HG03095 (cell line): ENCODE data around the gene AGBL1.
"Not testable (repeated sequence)": the region's sequence is repeated elsewhere in the genome, so short reads cannot be mapped to it uniquely, and the experiment has no call there.

Source experiments
- ATAC-seq: cut with Tn5 transposase; IDR thresholded peaks from one replicate; pipeline ENCODE4 v1.9.1; 2021; ENCODE audit warnings: moderate library complexity; ENCODE audit not compliant: unreplicated experiment

Gene AGBL1

DNA sequence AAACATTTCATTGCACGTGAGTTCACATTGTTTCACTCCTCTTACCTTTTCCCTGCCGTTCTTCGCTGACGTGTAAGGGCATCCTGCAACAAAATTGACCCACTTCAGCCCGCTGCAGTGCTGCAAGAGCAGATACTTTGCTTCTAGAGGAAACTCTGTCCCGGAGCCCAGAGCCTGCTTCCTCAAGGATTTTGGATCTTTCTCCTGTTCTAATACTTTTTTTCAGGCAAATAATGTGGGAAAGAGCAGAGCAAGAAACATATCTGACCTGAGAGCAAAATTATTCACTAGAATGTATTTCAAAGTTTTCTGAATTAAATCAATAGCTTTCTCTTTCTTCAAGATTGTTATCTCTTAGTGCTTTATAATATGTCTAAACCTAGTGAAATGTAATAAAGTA, 303.9 kb downstream of the AGBL1 start:
- no peak for ATAC-seq

DNA sequence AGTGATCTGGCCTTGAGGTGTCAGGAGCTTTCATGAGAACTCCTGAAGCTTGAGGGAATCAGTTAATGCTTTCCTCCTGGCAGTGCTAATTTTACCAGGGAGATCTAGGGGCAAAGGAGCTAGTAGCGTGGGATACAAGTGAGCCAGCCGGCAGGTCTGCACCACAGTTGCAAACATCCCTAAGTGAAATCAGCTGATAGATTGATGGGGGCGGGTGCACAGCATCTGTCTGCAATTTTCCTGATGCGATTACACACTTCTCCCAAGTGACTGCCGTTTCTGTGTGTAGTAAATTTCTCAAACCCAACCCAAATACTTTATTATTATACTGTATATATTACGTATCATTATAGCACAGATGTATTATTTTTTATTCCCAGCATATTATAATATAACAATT, 304.5 kb downstream of the AGBL1 start:
- no peak for ATAC-seq

DNA sequence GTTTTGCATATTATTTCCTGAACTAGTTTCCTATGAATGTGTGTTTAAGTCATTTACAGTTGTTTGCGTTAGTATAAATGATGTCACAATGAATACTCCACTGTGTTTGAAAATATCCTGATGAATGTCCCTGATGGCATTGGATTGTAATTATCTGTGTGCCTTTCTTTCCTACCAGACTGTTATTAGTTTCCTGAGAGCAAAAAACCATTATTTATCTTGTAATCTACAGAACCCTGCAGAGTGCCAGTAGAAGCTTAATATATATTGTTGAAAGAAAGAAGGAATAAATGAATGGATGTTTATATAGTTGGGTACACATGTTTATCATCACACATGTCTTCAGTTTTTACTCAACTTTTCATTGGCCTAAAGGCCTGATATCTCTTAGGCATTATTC, 312.6 kb downstream of the AGBL1 start:
- no peak for ATAC-seq

DNA sequence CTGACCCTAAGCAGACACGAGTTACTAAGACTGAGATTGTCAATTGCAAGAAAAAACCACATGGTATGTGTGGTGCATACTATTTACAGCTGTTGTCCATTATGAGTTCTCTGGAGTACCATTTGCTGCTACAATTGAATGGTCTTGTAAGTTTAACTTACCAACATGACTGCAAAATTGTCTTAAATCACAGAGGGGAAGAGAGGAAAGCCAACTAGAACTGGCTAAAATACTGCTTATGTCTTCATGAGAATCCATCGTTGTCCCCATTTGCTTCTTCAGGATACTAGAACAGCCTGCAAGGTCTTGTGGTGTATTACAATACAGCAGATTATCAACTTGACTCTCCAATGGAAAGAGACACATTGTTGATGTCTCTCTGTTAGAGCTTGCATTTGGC, 313.2 kb downstream of the AGBL1 start:
- no peak for ATAC-seq

DNA sequence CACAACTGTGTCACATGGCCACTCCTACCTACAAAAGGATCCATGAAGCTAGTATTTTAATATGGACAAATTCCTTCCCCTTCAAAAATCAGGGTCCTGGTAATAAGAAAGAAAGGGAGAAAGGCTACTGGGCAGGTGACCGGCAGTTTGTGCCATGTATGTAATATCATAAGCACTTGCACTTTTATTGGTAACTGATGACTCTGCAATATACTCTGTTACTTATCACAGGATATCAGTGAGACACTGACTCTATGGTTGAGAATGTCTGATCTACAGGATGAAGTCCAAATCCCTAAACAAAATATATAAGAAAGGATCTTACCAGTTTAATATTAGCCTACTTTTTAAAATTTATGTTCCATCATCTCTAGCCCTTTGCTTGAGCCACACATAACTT, 315.2 kb downstream of the AGBL1 start:
- ATAC-seq: no peak

DNA sequence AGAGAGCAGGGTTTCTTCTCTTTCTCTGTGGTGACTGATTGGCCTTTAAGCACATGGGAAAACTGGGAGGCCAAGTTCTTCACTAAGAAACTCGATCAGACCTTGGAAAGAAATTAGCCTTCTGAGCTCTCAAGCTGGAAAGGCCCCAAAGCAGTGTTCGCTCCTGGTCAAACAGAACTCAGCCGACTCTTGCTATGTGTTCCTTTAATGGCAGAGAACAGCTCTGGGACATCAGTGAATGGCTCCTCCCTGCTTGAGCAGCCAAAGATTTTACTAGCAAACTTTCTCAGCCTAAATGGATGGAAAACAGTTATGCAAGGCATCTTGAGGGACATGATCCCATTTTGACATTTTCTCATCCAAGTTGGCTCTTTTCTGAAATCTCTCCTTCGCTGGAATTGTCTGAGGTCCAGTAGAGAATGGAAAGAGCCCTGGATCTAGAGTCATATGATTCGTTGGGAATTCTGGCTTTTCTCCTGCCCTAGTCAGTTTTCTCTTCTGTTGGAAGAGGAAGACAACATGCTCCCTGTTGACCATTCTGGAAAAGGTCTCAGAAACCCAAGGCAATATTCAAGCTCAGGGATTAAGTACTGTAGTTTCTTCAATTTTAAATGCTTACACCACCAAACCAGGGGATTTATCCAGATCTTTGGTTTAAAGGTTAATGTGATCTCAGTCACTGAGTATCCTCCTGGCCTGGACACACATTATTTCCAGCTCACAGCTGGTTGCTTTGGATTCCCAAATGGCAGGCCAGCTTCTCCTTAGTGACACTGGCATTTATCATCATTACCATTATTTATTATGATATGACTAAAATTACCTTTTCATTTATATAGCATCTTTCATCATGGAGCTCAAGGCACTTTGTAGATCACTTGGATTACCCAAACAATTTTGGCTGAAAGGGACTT, 319.6 kb downstream of the AGBL1 start:
- ATAC-seq: no peak

DNA sequence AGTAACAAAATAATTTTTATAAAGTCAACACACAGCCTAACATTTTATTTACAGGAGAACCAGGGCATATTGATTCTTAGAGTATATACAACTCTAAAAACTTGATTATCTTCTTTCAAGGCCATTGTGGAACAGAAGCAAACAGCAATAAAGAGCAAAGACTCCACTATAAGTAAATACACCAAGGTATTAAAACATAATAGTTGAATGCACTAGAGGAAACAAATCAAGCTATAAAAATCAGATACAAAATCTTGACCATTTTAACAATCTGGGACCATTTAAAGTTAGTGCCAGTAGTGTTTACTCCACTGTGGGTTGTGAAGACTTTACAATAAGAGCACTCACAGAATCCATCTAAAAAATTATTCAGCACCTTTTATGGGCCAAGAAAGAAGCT, 323.6 kb downstream of the AGBL1 start:
- ATAC-seq: no peak

DNA sequence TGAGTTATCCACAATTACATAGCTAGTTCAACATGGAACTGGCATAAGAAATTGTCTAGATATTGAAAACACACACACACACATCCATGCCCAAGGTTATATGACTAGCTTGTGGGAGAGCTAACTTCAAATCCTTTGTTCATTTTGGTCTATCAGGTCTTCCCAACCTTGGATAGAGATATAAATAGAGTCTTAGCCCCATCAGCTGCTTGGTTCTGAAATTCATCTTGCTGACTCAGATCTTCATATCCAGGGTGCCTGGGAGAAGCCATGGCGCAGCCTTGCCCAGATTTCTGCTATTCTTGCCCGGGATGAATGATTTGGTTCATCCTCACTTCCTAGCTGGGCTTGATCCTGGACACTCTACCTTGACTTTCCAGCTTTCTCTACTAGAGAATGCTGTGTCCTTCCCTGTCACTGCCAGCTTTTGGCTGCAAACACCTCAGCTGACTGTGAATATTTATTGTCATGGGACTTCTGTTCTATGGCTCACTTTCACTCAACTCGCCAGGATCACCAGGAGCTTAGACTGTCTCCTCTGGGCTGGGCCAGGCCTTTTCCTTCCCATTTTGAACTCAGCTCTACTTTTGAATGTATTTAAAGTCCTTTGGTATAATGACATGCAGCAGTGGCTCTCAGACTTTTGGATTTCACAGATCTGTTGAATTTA, 324.4 kb downstream of the AGBL1 start:
- ATAC-seq: no peak

DNA sequence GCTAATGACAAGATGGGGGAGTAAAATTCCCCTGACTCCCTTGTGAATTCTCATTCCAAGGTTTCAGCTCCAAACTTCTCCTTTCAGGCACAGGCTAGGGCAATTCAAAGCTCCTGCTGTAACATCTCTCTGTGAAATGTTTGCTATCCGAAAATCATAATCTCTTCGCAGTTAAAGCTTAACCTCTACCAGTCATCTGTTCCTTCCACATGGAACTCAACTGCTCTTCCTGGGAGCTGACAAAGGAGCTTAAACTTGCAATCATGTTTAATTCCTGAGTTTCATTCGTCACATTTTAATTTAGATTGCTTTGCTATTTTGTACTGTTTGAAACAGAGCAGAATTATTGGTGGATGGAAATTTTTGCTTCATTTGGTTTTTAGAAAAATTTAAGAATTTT, 328.6 kb downstream of the AGBL1 start:
- ATAC-seq: no peak

DNA sequence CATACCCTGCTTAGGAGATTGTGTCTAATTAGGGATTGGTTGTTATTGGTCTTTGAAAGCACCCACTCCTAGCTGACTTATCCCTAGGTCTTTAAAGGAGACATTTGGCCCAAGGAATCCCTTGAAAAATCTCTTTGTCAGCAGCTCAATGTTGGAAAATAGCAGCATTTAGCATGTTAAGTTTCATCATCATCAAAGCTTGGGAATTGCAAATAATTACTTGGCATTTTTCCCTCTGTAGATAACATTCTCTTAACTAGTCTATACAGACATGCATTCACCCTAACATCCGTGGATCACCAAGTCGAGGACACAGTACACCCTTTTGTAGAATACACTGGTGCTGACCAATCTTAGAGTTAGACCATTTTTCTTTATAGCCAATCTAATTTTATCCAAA, 332.2 kb downstream of the AGBL1 start:
- no peak for ATAC-seq

DNA sequence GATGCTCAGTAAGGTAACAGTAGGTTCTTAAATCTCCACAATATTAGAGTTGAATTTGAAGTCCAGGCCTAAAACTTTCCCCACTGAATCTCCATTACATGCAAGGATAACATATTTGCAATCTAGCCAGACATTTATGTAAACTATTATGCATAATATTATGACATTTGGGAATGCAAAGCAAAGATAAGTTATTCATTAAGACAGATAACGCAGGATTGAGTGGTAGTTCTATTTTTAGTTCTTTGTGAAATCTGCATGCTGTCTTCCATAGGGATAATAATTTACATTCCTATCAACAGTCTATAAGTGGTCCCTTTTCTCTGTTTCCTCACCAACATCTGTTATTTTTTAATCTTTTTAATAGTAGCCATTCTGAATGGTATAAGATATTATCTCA, 333.5 kb downstream of the AGBL1 start:
- no peak for ATAC-seq

DNA sequence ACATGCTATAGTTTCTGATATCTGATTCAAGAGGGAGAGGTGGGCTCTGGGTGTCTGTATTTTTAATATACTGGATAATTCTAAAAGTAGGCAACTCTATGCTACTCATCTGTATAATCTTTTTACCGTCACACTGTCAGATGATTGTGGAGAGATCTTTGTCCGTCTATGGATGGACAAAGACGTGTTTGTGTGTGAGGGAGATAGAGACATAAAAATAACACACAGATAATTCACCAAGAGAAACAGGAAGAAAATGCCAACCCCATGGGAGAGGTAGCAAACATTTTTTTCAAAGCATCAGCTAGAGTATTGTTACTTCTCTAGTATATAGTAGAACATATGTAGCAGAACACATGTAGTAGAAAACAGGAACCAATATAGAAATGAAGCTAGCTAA, 346.1 kb downstream of the AGBL1 start:
- ATAC-seq: no peak

DNA sequence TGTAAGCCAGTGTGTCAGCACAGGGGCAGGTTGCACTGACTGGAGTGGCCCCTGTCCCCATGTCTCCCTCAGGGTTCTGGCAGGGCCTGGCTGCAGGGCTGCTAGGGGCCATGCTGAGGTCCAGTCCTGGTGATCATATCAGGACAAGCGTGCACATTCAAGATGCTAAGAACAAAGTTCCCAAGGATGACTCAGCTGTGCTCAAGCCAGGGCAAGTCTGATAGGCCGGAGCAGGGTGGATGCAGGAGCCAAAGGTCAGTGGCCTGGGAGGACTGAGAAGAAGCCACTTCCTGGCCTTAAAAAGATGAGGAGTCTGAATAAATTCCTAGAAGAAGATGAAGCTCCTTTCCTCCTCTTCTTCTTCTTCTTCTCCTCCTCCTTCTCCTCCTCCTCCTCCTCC, 353.2 kb downstream of the AGBL1 start:
- ATAC-seq: no peak

DNA sequence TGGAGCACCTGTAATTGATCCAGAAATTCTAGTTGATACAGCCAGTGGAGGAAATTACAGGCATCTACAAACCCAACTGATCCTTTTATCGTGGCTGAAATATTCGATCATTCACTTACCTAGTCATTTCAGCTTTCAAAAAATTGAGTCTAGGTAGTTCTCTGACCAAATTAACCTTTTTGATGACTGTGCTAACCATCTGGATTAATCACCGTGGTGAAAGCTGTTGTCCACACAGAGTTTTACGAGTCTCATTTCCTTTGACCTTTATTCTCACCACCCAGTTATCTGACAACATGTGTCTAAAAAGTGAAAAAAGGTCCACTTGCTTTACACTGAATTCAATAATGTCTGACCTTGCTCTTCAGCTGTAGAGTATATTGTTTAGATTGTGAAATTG, 354.3 kb downstream of the AGBL1 start:
- no peak for ATAC-seq

DNA sequence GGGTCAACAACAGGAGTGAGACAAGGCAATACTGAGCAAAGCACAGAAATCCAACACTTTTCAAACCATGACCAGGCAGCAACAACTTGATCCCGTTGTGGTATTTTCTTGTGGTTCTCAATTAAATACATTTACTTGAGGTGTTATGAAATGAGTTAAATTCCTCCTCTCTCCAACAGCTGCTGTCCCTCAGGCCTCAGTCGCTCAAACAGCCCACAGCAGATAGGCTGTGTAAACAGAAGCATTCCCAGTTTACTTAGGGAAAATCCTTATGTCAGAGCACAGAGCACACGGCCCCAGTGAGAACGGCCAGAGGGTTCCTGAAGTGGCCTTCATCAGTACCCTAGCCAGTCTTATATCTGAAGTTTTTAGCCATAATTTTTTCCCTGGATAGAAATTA, 359.9 kb downstream of the AGBL1 start:
- ATAC-seq: no peak

DNA sequence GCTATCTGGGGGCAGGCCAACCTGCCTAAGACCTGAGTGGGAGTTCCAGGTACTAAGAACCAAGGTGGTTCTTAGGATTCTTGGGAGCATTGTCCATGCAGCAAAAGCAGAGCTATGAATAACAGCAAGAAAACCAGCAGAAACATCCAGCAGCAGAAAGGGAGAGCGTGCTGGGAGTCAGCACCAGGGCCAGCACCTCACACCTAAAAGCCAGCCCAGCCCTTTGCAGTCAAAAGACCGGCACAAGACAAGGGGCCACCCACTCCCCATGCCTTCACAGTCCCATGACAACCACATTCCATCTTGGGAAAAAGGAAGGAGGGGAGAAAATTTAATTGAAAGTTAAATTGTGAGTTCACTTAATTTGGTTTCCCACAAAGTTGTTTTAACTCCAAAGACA, 364.9 kb downstream of the AGBL1 start:
- ATAC-seq: no peak

DNA sequence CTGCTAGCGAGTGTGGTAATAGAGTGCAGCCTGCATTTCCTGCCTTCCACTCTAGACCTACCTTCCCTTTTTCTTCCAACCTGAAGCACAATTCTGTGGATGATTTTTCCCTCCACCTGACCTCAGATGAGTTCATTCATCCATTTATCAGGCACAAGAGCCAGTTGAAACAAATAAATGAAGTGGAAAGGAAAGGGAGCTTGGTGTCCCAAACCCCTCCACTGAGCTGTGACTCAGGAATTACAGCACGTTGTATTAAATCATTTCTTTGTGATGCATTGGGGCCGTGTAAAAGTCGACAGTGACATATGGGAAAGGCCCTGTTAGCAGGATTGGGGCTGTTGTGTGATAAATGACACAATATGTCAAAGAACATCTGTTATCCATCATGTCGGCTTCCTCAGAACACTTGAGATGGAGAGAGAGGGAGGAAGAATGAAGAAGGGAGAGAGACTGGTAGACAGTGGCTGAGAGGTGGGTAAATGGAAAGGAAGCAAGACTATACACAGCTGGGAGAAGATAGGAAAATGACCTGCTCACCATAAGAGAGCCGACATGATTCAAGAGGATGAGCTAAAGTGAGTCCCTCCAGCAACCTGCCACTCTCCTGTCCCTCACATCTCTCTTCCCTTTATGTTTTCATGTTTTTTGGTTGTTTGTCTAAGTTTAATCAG, 366.0 kb downstream of the AGBL1 start:
- no peak for ATAC-seq

DNA sequence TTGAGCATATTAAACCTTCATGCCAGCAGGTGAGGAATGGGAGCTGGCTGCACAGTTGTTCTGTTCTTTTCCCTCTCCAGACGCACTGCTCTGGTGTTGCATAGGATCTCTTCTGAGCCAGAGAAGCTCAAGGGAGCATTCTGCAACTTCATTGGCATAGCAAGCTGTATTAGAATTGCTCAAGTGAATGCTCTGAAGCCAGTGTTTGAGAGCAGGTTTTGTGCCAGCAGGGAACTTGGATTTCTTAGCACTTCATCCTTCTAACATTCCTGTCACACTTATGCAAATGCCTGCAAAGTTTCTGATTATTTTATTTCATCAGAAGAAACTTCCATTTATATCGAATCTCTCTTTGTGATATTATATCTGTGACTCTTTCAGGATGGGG, 366.6 kb downstream of the AGBL1 start:
- no peak for ATAC-seq

DNA sequence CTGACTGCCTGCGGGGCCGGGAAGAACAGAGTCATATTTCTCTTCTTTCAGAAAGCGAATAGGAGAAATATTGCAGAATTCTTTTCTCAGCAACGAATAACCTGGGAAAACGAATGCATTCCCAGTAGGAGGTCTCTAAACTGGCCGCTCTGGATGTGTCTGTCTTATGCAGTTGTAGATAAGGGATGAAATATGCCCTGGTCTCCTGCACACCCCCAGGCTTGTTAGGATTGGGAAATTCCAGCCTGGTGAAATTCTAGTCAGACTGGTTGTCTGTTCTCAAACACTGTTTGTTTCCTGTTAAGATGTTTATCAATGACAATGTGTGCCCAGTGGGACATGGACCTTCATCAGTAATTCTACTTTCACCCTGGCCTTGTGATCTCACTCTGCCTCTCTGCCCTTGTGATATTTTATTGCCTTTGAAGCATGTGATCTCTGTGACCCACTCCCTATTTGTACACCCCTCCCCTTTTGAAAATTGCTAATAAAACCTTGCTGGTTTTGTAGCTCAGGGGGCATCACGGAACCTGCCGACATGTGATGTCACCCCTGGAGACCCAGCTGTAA, 385.9 kb downstream of the AGBL1 start:
- ATAC-seq: not testable (repeated sequence)

DNA sequence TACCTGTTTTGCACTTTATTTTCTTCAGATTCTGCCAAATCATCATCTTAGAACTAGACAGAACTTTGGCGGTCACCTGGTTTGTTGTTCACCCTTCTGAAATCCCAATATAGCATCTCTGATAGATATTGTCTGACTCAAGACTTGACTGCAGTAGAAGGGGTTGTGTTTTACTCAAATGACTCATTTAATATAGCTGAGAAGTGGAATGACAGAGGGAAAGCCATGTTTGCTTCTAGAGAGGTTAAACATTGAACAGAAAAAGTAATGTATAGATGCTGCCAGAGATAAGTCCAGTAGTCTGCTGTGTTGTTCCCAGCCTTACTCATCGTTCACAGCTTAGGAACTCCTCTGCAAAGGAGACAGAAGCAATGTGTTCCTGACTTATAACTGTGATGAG, 402.0 kb downstream of the AGBL1 start:
- no peak for ATAC-seq

DNA sequence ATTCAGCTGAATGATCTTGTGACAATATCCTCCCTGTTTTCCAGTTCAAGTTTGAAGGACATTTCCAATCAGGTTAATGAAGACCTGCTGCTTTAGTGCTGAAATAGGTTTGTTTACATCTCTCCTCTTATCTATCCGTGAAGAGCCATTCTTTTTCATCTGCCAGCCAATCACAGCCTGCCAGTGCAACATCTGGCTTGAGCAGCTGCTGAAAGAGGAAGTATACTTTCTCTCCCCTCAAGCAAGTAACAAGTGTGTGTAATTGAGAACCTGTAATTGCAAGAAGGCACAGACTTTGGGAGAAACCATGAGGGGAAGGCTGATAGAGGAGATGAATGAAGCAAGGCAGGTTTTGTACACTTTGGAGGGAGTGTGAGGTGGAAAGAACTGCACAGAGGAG, 404.3 kb downstream of the AGBL1 start:
- ATAC-seq: no peak

DNA sequence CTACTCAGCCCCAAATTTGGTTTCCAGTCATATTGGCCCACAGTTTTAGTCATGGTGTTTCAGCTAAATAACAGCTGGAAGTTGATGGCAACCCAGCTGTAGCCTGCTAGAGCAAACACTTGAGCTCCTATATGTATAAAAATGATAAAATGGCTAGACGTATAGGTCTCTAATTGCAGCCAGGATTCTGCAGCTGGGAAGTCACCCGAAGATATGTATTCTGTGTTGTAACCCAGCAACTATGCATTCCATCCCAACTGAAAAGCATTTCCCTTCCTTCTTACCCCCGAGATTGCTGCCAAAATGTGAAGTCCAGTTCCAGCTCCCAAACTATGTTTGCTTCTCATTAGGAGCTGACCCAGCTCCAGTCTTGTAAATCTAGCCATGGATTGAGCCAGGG, 408.4 kb downstream of the AGBL1 start:
- no peak for ATAC-seq
